ENCODE data around the gene THAP7.
"Not testable (repeated sequence)": the region's sequence is repeated elsewhere in the genome, so short reads cannot be mapped to it uniquely, and the experiment has no call there.

THAP7 gene

GRCh38 chr22:20977019-20977418 lies 24.9 kb downstream of the THAP7 start:
- no peak for DNase-seq

- no peak for DNase-seq
These were observed 25.5 kb downstream of the THAP7 start for GRCh38 chr22:20976291-20976877.

- DNase-seq = no peak
These were observed 26.2 kb downstream of the THAP7 start for GRCh38 chr22:20975541-20976290.

DNA sequence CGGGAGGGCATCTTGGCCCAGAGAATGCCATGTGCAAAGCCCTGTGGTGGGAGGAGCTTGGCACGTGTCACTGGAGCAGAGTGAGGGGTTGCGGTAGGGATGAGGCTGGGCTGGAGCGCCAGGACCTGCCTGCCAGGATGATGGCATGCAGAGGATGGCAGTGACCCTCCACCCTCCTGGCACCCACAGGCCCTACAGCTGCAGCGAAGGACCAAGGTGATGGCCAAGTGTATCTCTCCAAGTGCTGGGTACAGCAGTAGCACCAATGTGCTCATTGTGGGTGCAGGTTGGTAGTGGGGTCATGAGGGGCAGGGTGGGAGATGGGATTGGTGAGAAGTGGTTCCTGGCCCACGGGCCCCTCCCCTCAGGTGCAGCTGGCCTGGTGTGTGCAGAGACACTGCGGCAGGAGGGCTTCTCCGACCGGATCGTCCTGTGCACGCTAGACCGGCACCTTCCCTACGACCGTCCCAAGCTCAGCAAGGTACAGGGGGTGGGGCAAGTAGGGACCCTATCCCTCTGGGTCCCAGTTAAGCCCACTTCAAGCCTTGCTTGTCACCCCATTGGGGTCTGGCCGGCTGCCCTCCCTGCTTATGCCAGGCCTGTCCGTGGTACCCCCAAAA lies 27.5 kb downstream of the THAP7 start:
- no peak for DNase-seq

GRCh38 chr22:20973634-20974286 lies 28.2 kb downstream of the THAP7 start:
- DNase-seq = no peak

DNA sequence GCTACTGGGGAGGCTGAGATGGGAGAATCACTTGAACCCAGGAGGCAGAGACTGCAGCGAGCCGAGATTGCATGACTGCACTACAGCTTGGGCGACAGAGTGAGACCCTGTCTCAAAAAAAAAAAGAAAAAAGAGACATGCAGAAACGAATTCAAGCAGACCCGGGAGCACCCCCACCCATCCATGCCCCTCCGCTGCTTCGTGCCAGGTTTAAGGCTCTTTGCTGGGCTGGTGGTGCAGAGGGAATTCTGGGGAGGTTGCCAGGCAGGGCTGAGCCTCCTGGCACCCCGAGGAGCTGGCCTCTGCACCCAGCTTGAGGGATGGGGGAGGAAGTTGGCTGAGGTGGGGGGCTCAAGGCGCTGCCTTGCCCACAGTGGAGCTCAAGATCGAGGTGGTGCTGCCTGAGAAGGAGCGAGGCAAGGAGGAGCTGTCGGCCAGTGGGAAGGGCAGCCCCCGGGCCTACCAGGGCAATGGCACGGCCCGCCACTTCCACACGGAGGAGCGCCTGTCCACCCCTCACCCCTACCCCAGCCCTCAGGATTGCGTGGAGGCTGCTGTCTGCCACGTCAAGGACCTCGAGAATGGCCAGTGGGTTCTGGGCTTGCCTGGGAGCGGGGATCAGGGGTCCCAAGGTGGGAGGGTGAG lies 28.9 kb downstream of the THAP7 start:
- DNase-seq = no peak

GRCh38 chr22:20972014-20972694 lies 29.8 kb downstream of the THAP7 start:
- not testable (repeated sequence) for DNase-seq

DNA sequence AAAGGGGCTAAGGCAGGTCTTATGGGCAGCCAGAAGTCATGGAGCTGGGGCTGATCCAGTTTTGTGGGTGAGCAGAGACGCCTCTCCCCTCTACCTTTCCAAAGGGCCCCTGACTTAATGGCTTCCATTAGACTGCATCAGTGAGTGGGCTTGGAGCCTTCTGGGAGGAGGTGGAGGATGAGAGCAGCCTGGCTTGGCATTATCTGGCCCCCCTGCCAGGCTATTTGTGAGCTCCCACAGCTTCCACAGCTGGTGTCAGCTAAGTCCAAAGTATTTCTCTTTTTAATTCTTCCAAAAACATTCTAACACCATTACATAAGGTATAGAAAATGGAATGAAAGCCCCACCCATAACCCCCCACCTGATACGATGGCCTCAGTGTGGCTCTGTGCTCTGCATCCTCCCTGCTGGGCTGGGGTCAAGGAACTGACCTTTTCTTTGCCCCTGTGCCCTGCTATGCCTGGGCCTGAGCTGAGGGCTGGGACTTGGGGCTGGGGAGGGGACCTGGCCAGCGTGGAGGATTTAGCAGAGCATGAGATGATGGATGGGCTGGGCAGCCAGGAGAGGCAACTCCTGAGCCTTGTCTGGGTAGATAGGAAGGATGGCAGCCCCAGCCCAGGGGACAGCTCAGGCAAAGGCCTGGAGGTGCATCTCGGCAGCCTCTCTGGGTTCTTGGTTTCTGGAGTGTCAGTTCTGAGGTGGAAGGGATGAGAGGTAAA lies 30.8 kb downstream of the THAP7 start:
- DNase-seq = no peak

- DNase-seq = no peak
These were observed 33.5 kb downstream of the THAP7 start for GRCh38 chr22:20968281-20968977.

GRCh38 chr22:20967697-20968211 lies 34.2 kb downstream of the THAP7 start:
- DNase-seq = no peak

DNA sequence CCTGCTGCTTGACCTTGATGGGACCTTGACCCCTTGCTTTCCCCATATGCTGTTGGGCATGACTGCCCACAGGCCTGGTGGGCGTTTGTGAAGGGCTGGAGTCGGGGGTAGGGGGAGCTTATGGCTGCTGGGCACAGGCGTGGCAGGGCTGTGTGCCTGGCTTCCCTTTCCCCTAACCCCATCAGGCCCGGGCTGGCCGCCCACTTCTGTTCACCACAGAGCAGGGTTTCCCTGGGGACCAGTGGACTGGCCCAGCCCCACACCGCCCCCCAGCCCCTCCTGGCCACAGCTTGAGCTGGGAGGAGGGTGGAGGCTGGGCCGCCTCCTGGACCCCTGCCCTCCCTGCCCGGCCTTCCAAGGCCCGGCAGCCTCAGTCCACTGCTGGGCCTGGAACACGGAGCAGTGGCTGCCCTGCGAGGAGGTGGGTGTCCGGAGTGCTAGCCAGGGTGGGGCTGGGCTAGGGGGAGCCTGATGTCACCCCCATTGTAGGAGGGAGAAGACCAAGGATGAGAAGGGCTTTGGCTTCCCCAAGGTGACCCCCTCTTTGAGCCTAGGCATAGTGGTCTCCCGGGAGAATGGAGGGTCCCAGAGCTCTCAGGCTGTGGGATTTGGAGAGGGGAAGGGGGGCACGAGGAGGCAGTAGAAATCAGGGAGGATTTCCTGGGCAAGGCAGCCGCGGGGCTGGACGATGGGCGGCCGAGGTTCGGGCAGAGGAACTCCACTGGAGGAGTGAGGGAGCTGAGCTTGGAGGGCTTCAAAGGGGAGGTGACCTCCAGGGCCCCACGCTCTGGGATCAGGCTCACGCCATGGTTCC lies 34.8 kb downstream of the THAP7 start, which contains the start of gene AIFM3:
TSS of gene AIFM3 (plus strand) at position 373 of the 814 bp plus-strand sequence. CDS start 690 bp downstream, outside the sequence.
- no peak for DNase-seq

DNA sequence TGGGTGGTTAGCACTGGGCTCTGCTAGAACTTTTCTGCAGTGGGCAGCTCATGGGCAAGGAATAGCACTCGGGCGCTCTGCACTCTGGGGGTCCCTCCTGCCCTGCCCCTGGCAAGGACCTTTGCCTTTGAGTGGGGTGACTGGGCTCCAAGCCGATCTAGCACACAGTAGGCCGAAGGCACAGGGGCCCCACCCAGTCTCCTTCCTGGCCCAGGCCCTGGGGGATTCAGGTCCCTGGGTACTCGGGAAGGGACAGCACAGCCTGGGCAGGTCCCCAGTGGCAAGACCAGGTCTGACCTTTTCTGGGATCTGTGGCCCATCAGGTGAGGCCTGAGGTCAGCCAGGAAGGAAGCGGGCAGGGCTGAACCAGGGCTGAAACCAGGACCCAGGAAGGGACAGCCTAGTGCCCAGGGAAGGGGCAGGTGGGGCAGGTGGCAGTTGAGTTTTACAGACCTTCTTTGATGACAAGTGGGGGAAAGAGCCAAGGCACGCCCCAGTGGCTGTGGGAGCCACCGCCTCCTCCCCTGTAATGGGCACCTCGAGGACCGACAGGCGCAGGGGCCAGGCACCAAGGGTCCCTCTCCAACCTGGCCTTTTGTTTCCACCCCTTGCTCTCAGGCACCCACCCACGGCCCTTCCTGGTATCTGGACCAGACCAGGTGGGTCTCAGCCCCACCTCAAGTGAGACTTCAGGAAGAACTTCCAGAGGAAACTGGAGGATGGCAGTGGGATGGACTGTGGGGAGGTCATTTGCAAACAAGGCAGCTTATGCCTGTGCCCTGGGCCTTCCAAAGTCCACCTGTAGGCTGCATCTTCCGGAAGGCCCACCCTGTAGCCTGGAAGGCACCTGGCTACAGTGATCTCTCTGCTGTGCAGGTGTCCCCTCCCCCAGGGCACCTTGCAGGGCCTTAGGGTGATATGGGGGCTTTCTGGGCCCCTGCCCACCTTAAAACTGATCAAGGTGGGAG lies 35.7 kb downstream of the THAP7 start:
- no peak for DNase-seq

- no peak for DNase-seq
These were observed 36.6 kb downstream of the THAP7 start for GRCh38 chr22:20965104-20965887.

- DNase-seq = no peak
These were observed 37.2 kb downstream of the THAP7 start for GRCh38 chr22:20964799-20965103.

GRCh38 chr22:20964090-20964798 lies 37.7 kb downstream of the THAP7 start:
- no peak for DNase-seq

GRCh38 chr22:20963201-20964052 lies 38.5 kb downstream of the THAP7 start:
- no peak for DNase-seq
